Measurements from ENCODE around the gene FAM168A.
"Not testable (repeated sequence)": the region's sequence is repeated elsewhere in the genome, so short reads cannot be mapped to it uniquely, and the experiment has no call there.

Gene FAM168A

DNA sequence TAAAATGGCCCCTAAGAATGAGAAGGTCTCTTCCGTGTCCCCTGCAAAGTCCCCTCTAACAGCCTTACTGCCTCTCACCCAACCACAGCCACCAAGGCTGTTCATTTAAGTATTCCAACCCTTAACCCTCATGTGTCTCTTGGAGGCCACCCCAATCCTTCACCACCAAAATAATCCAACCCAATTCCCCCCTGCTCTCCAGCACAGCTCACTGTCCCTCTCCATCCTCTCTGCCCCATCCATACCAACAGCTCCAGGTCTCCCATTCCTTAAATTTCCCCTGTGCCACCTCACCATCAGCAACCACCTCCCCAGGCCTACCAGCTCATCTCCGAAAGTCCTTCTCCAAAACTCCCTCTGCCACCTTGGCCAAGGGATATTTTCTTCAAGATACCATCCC lies 1.4 kb downstream of the FAM168A start:
- DNase-seq (ENCODE audit: low read depth in 2 of 2) = no peak

DNA sequence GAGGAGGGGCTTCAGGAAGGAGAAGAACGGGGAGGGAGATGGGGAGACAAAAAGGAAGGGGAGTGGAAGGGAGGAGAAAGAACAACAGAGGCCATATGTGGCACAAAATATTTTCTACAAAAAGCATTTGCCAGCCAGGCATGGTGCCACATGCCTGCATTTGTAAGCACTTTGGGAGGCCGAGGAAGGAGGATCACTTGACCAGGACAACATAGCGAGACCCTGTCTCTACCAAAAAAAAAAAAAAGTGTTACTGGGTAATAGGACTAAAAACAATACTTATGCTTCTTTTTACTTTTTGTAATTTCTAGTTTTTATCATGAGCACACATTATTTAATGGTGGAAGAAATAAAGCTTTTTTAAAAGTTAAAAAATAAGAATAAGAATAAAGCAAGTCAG lies 5.3 kb downstream of the FAM168A start:
- no peak for DNase-seq (ENCODE audit: low read depth in 2 of 2)

DNA sequence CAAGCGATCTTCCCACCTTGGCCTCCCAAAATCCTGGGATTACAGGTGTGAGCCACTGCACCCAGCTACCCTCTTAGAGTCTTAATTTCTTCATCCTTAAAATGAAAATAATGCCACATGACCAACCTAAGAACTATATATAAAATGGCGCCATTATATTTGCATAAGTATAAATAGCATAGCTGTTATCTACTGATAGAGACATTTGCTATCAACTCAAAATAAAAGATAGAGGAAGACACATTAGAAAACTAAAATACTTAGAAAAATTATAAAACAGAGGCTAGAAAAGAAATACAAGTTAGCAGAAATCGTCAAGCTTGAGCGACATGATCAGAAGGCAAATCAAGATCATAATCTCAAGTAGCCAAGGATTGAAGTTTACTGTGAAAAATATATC lies 6.2 kb downstream of the FAM168A start:
- no peak for DNase-seq (ENCODE audit: low read depth in 2 of 2)

DNA sequence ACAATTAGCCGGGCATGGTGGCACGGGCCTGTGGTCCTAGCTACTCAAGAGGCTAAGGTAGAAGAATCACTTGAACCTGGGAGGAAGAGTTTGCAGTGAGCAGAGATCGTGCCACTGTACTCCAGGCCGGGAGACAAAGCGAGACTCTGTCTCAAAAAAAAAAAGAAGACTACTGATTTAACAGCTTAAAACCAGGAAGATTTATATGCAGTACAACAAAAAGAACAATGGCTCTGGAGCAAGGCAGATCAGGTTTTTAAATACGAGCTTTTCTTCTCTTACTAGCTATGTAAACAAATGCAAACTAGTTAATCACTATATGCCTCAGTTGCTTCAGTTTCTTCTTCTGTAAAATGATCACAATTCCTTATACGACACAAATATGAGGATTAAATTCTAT lies 6.9 kb downstream of the FAM168A start:
- no peak for DNase-seq (ENCODE audit: low read depth in 2 of 2)

DNA sequence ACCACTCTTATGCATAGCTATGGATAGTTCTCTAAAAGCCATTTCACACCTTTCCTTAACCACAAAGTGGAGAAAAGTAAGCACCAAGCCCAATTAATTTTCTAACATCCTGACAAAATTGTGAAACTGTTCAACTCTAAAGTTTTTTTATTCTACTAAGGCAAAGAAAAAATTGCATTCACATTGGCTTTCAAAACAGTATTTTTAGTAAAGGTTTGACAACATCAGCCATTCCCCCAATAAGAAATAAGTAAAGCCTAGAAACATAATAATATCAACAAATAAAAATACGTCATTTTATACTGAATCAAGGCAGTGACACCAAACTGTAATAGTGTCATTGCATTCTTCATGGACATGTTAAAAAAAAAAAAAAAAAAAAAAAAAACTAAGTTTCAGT lies 11.1 kb downstream of the FAM168A start:
- DNase-seq (ENCODE audit: low read depth in 2 of 2) = no peak

DNA sequence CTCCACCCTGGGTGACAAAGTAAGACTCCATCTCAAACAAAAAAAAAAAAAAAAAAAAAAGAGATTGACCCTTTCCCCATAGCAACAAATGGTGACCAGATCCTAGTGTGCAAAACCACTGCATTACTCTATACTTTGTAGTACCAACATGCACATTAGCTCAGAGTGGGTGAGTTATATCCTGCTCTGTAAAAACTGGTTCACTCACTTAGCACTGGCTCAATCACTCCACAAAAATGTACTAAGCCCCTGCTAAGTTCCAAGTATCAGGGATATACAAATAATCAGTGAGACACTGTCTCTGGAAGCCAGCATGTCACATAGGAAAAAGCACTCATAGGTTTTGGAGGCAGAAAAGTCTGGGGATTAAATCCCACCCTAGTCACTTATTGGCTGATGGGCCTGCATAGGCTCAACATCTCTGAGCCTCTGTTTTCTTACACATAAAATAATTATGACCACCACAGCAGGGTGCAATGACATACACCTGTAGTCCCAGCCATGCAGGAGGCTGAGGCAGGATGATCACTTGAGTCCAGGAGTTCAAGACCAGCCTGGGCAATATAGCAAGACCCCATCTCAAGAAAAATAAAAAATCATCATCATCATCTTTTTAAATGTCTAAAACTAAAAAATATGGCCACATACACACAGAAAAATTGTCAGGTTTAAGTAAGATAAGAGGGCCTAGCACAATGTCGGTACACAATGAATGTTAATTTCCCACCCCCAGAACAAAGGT lies 11.9 kb downstream of the FAM168A start:
- DNase-seq (ENCODE audit: low read depth in 2 of 2) = no peak

DNA sequence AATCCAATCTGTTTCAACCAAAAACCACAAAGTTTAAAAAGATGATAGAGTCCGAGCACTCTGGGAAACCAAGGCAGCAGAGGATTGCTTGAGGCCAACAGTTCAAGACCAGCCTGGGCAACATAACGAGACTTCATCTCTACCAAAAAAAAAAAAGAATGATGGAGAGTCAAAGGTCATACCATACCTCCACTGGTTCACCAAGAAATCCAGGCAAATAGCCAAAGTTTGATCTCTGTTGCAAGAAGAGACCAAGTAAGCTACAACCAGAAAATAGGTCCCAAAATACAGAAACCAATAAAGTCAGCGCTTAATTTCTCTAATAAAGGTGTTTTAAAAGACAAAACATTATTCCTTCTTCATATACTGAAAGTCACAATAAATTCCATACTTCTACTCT lies 13.1 kb downstream of the FAM168A start:
- no peak for DNase-seq (ENCODE audit: low read depth in 2 of 2)

DNA sequence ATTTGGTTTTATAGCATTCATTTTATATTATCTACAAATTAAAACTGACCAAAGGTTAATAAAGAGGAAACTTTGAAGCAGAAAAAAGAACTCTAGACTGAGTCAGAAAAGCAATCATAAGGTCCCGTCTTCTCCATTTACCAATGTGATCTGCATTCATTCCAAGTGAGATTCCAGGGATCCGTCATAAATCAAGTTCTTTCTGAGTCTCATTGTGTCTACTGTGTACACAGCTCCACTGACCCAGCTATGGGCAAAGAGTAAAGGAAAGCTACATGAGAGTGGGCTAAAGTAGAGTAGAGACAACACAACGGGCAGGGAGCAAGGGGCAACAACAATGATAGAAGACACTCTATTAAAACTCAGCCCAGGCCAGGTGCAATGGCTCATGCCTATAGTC lies 15.3 kb downstream of the FAM168A start:
- DNase-seq (ENCODE audit: low read depth in 2 of 2) = no peak

DNA sequence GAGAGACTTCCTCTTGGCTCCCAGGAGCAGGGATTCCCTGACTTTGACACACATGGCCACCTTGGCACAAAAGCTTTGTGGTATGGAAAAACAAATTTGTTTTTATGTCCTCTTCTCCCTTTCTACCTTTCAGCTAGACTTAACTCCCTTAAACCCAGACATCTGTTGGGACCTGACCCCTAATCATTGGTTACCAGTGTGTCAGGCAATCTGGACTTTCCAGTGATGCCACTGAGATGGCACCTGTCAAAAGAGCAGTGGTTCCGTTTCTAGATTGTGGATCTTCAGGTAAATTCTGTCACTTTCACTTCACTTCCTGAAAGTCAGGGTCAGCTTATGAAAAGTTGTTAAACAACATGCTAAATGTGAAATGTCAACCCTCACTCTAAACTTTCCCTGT lies 17.2 kb downstream of the FAM168A start:
- DNase-seq (ENCODE audit: low read depth in 2 of 2) = not testable (repeated sequence)

DNA sequence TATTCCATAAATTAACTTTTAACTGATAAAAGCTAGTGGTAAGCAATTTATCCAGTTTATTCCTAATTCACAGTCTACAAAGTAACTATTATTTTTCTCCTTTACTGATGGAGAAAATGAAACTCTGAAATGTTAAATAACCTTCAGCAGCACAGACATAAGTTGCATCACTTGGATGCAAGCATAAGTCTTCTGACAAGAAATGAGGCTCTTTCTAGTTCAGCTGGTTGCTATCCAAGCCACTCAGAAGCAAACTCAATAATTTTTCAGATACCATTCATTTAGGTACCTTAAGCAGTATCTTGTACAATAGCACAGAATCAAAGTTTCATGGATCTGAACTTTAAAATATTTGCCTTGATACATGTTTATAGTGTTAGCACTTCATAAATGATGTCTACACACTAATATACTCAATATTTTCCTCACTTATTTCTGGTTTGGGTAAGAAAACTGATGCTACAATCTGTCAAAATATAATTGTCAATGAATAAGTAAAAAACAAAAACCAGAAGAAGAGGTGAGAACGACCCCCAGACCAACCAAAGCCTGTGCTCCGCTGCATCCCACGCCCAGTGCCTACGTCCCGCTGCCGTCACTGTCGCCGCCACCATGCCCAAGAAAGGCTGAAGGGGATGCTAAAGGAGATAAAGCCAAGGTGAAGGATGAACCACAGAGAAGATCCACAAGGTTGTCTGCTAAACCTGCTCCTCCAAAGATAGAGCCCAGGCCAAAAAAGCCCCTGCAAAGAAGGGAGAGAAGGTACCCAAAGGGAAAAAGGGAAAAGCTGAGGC lies 18.1 kb downstream of the FAM168A start:
- no peak for DNase-seq (ENCODE audit: low read depth in 2 of 2)

DNA sequence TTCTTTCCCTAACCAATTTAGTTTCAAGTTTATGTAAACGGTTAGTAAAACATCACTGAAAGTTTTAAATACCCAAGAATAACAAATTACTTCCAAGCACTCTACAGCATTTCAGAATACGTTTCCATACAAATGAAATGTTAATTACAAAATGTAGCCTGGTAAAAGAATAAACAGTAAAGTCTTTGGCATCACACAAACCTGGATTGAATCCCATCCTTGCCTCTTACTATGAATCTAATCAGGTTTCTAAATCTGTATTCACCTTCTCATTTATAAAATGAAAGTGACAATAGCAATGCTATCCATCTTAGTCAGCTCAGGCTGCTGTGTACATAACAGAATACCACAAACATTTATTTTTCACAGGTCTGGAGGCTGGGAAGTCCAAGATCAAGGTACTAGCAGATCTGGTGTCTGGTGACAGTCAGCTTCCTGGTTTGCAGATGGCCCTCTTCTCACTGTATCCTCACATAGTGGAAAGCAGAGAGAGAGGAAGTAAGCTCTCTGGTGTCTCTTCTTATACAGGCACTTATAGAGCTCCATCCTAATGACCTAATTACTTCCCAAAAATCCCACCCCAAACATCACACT lies 19.2 kb downstream of the FAM168A start:
- no peak for DNase-seq (ENCODE audit: low read depth in 2 of 2)

DNA sequence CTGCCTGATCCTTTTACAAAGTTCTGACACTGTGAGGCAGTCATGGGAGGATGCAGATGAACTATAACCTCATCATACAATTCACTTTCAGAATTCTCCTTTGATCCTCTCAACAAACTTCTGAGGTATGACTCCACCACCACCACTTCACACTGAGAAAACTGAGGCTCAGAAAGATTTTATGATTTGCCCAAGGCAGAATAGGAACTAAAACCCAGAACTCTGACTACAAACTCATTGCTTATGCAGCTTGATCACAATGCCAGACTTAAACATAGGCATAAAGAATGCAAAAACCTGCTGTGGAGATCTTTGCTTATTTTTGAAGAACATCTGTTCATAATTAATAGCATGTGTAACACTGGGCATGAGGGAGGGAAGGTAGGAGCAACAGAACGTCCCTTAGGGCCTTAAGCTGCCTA lies 20.4 kb downstream of the FAM168A start:
- no peak for DNase-seq (ENCODE audit: low read depth in 2 of 2)

DNA sequence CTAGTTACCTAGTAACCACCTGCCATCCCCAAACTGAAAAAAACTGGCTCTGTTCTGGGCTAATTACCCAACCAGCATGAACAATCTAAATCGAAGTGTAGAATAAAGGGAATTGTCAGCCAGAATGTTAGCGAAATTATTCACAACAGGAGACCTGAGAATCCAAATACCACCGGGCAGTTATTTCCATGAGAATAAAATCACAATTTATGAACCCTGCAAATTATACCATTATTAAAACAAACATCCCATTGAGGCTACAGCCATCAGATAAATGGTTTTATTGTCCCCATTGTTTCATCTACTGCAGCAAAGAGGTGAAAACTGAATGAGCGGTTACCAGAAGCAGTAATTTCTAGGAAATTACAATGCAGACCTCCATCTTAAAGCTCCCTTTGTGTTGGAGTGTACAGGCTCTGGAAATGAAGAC lies 21.7 kb downstream of the FAM168A start:
- DNase-seq (ENCODE audit: low read depth in 2 of 2) = no peak

DNA sequence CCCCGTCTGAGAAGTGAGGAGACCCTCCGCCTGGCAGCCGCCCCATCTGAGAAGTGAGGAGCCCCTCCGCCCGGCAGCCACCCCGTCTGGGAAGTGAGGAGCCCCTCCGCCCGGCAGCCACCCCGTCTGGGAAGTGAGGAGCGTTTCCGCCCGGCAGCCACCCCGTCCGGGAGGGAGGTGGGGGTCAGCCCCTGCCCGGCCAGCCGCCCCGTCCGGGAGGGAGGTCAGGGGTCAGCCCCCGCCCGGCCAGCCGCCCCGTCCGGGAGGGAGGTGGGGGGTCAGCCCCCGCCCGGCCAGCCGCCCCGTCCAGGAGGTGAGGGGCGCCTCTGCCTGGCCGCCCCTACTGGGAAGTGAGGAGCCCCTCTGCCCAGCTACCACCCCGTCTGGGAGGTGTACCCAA lies 25.9 kb downstream of the FAM168A start:
- not testable (repeated sequence) for DNase-seq (ENCODE audit: low read depth in 2 of 2)

DNA sequence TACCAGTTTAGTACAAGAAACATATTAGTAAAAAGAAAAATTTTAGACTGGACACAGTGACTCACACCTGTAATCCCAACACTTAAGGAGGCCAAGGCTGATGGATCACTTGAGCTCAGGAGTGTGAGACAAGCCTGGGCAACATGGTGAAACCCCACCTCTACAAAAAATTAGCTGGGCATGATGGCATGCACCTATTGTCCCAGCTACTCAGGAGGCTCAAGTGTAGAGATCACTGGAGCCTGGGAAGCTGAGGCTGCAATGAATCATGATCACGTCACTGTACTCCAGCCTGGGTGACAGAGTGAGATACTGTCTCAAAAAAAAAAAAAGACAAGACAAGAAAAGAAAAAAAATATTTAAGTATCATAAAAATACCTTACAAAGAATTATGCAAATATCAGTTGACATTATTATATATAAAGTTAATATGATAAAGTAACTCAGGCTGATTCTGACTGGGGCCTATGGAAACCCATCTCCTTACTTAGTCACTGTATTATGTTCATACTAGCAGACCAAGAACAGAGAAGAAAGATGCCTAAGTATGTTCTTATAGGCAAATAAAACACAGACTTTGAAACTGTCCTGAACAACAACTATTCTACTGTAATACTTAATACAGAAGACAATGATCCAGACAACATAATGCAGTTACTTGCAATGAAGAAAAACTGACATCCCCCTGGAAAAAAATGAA lies 27.3 kb downstream of the FAM168A start:
- DNase-seq (ENCODE audit: low read depth in 2 of 2) = no peak

DNA sequence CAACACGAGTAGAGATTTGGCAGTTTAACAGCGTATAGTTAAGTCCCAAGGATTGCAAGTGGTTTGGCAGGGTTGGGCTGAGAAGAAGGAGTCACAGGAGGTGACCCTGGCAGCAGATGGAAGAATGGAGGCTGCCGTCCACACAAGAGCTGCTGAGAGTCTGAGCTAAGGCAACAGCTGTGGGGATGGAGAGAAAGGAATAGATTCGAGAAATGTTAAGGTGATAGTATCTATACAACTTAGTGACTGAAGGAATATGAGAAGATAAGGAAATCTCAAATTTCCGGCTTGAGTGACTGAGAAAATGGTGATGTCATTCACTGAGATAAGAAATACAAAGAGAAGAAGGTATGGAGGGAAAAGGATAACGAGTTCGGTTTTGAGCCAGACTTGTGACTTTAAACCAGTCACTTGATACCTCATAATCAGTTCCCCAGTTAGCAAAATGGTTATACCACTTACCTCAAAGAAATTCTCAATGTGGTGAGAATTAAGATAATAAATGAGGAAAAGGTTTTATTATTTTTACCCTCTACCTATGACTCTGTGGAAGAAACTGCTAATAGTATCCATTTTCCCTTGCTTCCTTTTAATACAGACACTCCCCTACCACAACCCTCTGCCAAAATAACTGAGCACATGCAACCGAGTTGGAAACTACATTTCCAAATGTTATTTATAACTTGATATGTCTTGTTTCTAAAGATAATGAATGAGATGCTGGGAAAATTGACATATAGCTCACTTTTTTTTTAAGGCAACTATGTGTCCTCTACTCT lies 30.7 kb downstream of the FAM168A start:
- DNase-seq (ENCODE audit: low read depth in 2 of 2) = no peak

DNA sequence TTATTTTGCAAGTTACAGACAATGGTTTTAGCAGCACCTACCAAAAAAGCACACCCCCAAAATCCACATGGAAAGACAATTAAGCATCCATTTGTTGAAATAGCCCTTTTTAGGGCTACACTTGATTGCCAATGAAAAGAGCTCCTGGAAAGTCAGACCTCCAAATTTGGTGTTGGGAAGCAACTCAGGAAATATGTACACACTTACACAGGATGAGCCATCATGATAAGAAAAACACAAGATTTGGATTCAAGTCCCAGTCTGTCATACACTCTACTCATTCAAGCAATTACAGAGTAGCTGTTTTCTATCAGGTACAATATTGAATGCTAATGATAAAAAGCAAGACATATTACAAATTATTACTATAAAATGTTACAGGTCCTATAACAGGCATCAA lies 31.5 kb downstream of the FAM168A start:
- DNase-seq (ENCODE audit: low read depth in 2 of 2) = no peak

DNA sequence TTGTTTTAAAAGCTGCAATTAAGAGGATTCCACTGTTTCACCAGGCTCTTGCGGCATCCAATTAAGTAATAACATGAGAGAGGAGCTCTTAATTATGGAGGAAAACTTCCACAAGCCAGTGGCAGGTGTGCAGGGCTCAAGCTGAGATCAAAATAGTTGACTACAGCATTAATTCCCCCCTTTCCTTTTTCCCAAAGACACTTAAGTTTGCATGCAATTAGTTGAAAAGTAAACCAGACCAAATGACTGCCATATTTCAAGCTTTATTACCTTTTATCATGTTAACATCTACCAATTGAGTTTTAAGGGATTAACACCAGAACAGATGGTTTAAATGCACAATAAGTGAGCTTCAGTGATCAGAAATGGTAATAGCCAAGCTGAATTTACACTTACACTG lies 32.1 kb downstream of the FAM168A start:
- no peak for DNase-seq (ENCODE audit: low read depth in 2 of 2)

DNA sequence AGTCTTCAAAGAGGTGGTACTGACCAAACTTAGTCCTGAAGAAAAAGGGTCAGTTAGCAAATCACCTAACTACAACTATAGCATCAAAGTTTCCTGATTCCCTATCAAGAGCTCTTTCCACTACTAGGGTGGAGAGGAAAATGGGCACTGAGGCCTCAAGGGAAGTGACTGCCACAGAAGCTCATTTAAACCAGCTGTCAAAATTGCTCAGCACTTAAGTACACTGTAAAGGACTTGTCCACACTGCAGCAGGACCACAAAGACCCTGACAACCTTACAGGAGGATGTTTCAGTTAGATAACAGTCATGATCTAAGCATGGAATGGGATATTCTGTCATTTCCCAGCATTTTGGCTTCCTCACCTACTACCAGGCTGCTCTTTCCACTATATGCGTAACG lies 33.0 kb downstream of the FAM168A start:
- no peak for DNase-seq (ENCODE audit: low read depth in 2 of 2)

DNA sequence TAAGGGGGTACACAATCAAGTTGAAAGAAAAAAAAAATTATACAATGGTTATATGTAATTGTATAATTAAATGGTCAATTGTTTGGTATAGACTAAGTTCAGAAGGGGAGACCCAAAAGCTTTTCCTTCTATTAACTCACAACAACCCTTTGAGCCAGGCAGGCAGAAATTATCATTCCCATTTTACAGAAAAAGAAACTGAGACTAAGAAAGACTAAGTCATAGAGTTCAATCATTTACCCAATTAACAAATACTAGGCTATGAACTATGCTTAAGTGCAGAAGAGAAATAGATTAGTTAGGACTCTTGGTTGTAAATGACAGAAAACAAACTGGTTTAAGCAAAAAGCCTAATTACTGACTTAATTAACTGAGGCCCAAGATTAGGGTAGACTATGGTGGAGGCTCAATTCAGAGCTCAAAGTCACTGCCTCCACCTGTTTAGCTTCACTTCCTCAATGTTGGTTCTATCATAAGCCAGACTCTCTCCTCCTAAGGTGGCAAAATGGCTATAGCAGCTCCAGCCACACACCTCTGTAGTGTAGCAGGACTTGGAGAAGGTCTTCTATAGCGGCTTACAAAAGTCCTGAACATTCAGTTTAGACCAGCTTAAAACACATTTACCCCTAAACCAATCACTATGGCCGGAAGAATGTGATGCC lies 34.2 kb downstream of the FAM168A start:
- no peak for DNase-seq (ENCODE audit: low read depth in 2 of 2)

DNA sequence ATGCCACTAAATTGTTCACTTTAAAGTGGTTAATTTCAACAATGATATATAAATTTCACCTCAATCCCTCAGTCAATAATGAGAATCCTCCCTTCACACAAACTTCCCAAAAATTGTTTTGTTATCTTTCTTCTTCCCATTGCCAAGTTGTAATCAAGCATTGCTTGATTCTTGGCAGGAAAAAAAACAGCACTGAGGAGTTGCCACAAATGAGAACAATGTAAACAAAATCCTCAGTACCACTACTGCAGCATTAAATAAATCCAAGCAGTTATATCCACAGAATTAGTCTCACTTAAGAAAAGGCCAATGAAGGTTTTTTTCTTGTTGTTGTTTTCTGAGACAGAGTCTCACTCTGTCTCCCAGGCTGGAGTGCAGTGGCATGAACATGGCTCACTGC lies 38.2 kb downstream of the FAM168A start:
- no peak for DNase-seq (ENCODE audit: low read depth in 2 of 2)
